NCI-H69 (cell line): ENCODE measurements around the gene HARS1.
"Not testable (repeated sequence)": the region's sequence is repeated elsewhere in the genome, so short reads cannot be mapped to it uniquely, and the experiment has no call there.

Experiments
- DNase-seq: peaks from one replicate; lab custom pipeline; 2025; lab: John Stamatoyannopoulos, UW

Gene HARS1

DNA sequence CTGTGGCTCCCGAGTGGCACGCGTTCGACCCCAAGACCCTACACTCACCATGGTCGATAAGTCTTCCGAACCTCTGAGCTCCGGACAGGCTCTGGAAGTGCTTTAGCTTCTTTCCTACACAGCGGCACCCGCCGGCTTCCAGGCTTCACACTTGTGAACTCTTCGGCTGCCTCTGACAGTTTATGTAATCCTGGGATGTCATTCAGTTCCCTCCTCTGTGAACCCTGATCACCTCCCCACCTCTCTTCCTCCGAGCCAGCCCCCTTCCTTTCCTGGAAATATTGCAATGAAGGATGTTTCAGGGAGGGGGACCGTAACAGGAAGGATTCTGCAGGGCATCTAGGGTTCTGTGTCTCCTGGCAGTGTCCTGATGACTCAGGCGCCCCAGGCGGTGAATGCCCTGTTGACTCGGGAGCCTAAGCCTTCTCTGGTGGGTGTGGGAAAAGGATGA, 58.1 kb downstream of the HARS1 start, which contains the start of gene CD14:
Gene CD14, minus strand, starts transcription at position 155 of the 451 bp plus-strand sequence. Its CDS starts 104 bp downstream, at position 51.
- DNase-seq: peak; percentile 80

DNA sequence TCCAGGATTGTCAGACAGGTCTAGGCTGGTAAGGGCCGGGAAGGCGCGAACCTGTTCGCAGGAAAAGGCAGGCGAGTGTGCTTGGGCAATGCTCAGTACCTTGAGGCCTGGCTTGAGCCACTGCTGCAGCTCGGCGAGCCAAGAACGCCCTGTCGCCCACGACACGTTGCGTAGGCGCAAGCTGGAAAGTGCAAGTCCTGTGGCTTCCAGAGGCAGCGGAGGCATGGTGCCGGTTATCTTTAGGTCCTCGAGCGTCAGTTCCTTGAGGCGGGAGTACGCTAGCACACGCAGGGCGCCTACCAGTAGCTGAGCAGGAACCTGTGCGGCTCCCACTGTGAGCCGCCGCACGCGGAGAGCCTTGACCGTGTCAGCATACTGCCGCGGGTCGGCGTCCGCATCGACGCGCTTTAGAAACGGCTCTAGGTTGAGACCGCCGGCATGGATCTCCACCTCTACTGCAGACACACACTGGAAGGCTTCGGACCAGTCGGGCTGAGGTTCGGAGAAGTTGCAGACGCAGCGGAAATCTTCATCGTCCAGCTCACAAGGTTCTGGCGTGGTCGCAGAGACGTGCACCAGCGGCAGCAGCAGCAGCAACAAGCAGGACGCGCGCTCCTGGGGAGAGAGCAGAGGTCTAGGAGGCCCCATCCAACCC, 58.7 kb downstream of the HARS1 start:
- peak; percentile 84 for DNase-seq

DNA sequence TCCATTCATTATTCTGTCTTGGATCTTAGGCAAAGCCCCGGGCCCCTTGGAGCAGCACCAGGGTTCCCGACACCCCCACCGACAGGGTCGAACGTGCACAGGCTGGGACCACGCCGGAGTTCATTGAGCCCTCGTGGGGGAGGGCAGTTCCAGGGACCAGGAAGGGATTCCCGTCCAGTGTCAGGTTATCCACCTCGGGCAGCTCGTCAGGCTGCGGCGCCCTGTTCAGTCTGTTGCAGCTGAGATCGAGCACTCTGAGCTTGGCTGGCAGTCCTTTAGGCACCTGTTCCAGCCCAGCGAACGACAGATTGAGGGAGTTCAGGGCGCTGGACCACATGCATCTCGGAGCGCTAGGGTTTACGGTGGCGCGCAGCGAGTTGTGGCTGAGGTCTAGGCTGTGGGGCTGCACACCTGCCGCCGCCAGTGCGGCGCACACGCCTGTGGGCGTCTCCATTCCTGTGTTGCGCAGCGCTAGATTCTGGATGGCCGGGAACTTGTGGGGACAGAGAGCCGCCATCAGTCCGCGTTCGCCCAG, 59.3 kb downstream of the HARS1 start:
- peak; percentile 84 for DNase-seq

DNA sequence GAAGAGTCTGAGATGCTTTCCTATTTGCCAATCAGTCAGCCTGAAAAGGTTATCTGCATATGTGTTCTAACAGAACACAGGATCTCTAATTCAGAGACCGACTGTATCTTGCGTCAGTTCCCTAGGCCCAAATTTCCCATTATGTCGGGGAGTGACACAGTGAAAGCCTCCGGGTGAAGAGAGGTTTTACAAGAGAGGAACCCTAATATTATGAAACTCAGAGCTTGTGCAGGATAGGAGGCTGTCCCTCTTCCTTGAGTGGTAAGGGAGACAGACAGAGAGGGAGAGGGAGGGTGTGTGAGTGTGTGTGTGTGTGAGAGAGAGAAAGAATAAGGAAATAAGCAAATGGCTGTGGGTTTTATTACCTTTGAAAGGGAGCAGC, 60.1 kb downstream of the HARS1 start:
- no peak for DNase-seq

DNA sequence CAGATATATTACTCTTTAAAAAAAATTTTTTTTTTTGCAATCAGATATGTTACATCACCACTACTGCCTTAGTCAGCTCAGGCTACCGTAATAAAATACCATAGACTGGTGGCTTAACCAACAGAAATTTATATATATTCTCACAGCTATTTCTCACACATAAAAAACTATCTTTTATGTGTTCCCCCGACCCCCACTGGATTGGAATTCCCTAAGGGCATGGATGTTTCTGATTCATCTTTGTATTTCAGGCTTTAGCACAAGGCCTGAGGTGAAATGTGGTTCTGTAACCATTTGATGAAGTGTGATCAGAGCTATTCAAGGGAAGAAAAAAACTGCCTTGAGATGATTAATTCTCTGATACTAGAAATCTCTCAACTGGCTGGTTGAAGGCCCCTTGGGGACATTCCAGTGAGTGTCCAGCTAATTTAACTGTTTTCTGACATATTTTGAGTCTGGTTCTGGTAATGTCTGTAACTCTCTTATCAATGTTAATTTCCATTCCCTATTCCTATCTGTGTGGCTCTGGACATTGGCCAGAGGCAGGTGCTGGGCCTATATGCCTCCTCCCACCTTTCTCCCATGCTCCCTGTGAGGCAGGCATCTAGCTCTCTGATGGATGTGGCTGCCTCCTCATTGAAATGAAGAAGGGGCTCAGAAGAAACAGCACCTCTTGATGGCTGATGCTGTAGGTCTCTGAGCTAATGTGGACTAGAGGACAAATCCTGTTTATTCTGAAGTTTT, 60.7 kb downstream of the HARS1 start:
- no peak for DNase-seq

DNA sequence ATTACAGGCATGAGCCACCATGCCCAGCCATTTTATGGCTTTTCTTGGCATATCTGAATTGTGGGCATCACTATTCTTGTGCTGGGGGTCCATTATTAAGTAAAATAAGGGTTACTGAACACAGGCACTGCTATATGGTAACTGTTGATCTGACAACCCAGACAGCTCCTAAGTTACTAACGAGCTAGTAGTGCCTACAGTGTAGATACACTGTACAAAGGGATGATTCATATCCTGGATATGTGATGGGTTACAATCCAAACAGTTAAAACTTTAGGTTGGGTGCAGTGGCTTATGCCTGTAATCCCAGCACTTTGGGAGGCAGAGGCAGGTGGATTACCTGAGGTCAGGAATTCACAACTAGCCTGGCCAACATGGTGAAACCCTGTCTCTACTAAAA, 62.5 kb downstream of the HARS1 start:
- no peak for DNase-seq

DNA sequence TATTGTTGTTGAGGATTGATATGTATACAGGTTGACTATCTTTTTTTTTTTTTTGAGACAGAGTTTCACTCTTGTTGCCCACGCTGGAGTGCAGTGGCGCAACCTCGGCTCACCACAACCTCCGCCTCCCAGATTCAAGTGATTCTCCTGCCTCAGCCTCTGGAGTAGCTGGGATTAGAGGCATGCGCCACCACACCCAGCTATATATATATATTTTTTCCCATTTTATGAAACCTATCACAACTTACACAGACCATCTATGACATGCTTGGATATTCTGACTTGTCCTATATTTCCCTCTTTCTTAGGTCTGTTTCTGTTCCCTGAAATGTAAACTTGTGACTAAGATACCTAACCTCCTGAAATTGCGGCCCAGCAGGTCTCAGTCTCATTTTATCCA, 63.2 kb downstream of the HARS1 start:
- no peak for DNase-seq

DNA sequence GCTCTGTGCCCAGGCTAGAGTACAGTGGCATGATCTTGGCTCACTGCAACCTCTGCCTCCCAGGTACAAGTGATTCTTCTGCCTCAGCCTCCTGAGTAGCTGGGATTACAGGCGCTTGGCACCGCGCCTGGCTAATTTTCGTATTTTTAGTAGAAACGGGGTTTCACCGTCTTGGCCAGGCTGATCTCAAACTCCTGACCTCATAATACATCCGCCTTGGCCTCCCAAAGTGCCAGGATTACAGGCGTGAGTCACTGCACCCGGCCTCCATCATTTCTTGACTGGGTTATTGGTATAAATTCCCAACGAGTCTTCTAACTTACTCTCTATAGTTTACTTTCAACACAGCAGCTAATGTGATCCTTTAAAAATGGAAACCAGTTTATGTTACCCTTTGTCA, 66.3 kb downstream of the HARS1 start:
- not testable (repeated sequence) for DNase-seq
